GM08714 (cell line): ENCODE measurements around the gene TBKBP1.
"Not testable (repeated sequence)": the region's sequence is repeated elsewhere in the genome, so short reads cannot be mapped to it uniquely, and the experiment has no call there.

ENCODE experiments used
- H3K4me3 ChIP-seq: fragments of 200-500 bp; sonication (Bioruptor generic); 2 replicates; pipeline ENCODE4 v1.5.1; 2014; ENCODE audit warnings: mild to moderate bottlenecking, low read length, inconsistent platforms
- ZNF274 ChIP-seq: IDR thresholded peaks from 2 replicates; pipeline ENCODE4 v1.6.1; 2012; ENCODE audit warnings: mild to moderate bottlenecking, low read depth, low read length

TBKBP1 gene

DNA sequence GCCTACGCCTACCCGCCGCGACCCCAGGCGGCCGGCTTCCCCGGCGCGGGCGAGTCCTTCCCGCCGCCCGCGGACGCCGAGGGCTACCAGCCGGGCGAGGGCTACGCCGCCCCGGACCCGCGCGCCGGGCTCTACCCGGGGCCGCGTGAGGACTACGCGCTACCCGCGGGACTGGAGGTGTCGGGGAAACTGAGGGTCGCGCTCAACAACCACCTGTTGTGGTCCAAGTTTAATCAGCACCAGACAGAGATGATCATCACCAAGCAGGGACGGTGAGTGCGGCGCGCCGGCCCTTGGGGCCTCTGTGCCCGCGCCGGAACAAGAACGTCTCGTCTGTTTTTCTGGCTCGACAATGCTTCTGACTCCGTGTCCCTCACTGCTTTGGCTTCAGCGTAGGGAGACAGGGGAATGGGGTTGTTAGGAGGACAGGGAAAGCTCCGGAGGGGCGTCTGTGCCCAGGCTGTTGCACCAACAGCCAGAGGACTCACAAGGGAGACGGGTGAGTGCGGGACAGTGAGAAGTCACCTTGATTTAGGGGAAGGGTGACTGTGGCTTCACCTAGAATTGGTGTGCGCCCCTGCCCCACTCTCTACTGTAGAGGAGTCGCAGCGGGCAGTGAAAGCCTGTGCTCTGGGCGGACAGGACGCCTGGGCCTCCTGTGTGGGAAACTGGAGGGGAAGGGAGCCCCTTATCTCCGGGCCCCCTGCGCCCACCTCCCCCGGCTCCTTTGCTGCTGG is 39.9 kb downstream of the TBKBP1 start:
- peak overlapping the region; percentile 58; the same call in 1 of the 2 replicates for H3K4me3 ChIP-seq
- no peak for TF ChIP-seq ZNF274

GRCh38 chr17:47735139-47735464 is 41.1 kb downstream of the TBKBP1 start:
- no peak for TF ChIP-seq ZNF274

GRCh38 chr17:47735536-47736011 is 41.6 kb downstream of the TBKBP1 start:
- no peak for TF ChIP-seq ZNF274

More at GRCh38 chr17:47735139-47735464, 41.1 kb downstream of the TBKBP1 start:
- H3K4me3 ChIP-seq, result peak overlapping the region; percentile 58; the same call in 1 of the 2 replicates

DNA sequence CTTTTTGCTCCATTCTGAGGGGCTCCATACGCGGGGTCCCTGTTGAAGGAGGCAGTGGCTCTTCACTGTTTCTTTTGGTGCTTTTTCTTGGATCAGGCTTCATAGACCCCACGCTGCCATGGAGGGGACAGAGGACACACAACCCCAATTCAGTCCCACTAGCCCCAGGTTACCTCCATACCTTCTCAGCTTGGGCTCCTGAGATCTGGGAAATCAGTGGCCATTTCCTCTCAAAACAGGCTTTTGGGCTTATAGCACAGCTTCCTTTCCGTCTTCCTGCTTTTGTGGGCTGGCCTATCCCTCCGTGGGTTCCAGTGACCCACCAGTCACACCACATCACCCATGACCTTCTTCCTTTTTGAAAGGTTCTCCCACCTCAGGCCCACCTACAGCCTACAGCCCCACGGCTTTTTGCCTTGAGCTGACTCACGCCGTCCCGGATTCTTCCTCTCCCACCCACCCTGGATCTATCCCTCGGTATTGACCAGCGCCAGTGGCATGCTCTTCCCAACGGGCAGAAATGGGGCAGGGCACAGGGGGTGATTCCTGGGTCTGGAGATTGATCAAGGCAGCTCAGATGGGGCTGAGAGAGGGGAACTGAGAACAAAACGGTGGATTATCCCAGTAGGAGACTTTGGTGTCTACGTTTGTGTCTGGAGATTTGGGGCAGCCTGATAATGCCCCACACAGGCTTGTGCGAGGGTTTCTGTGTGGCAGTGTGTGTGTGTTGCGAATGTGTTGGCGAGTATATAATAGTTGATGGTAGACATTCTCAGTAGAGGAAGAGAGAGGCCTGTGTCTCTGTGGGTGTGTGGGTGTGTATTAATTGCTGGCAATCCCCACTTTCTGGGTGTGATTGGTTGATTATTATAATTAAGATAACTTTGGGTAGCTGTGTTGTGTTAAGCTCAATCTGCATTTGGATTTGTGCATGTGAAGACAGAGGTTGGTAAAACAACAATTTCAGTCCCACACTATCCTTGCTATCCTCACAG is 42.8 kb downstream of the TBKBP1 start:
- H3K4me3 ChIP-seq, result no peak overlapping the region
- TF ChIP-seq ZNF274, result no peak

More at GRCh38 chr17:47735536-47736011, 41.6 kb downstream of the TBKBP1 start:
- H3K4me3 ChIP-seq, result peak overlapping the region; percentile 58; the same call in 1 of the 2 replicates

DNA sequence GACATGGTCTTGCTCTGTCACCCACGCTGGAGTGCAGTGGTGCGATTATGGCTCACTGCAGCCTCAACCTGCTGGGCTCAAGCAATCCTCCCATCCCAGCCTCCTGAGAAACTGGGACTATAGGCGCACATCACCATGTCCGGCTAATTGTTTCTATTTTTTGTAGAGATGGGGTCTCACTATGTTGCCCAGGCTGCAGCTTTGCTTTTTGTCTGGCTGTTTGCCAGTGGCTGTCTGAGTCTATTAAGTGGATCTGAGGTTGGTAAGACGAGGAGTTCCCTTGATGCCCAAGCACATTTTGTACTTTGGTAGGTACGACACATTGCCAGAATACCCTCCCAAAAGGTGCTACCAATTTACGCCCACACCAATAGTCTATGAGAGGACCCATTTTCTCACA is 44.2 kb downstream of the TBKBP1 start:
- no peak for TF ChIP-seq ZNF274
- no peak overlapping the region for H3K4me3 ChIP-seq

GRCh38 chr17:47739150-47739549 is 45.2 kb downstream of the TBKBP1 start:
- no peak overlapping the region for H3K4me3 ChIP-seq
- no peak for TF ChIP-seq ZNF274

DNA sequence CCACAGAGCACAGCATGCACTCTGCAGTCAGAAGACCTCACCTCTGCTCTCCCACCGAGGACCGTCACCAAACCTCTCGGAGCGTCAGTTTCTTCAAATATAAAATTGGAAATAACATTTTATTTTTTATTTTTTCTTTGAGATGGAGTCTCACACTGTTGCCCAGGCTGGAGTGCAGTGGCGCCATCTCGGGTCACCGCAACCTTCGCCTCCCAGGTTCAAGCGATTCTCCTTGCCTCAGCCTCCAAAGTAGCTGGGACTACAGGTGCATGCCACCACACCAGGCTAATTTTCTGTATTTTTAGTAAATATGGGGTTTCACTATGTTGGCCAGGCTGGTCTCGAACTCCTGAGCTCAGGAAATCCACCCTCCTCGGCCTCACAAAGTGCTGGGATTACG is 46.0 kb downstream of the TBKBP1 start:
- H3K4me3 ChIP-seq, result not testable (repeated sequence)

GRCh38 chr17:47741109-47741792 is 47.3 kb downstream of the TBKBP1 start:
- no peak overlapping the region for H3K4me3 ChIP-seq
- no peak for TF ChIP-seq ZNF274

- H3K4me3 ChIP-seq, result no peak overlapping the region
- no peak for TF ChIP-seq ZNF274
Observed at GRCh38 chr17:47741793-47742145, 47.8 kb downstream of the TBKBP1 start.

DNA sequence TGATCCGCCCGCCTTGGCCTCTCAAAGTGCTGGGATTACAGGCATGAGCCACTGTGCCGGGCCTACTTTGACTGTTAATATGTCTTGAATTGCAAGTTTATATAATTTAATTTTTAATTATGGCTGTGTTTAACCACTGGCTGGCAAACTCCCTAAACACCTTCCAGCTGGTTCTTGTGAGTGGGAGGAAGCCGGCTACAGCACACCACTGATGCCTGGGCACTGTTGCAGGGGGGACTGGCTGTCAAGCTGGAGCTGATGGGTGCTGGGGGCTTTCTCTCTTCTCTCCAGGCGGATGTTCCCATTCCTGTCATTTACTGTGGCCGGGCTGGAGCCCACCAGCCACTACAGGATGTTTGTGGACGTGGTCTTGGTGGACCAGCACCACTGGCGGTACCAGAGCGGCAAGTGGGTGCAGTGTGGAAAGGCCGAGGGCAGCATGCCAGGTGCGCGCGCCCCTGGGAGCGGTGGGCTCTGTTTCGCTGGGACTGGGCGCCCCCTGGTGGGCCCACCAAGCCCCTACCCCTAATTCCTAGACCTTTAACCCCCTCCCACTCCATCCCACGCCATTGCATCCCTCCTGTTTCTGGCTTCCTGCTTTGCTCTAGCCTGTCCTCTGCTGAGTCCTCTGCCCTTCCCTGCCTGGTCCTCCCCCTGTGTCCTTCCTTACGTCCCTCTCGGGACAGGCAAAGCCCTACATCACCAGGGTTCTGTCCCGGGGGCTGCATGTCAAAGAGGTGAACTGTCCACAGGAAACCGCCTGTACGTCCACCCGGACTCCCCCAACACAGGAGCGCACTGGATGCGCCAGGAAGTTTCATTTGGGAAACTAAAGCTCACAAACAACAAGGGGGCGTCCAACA is 48.6 kb downstream of the TBKBP1 start:
- TF ChIP-seq ZNF274, result no peak
- no peak overlapping the region for H3K4me3 ChIP-seq

- no peak overlapping the region for H3K4me3 ChIP-seq
- TF ChIP-seq ZNF274, result no peak
Observed at GRCh38 chr17:47744168-47745036, 50.4 kb downstream of the TBKBP1 start.

- no peak overlapping the region for H3K4me3 ChIP-seq
- TF ChIP-seq ZNF274, result no peak
Observed at GRCh38 chr17:47745037-47745380, 51.0 kb downstream of the TBKBP1 start.

GRCh38 chr17:47751471-47751870 is 57.5 kb downstream of the TBKBP1 start:
- no peak overlapping the region for H3K4me3 ChIP-seq
- TF ChIP-seq ZNF274, result no peak
